HL-60 (cell line): ENCODE results near the gene ZNF232.

Source experiments
- CTCF ChIP-seq: IDR thresholded peaks from one replicate; pipeline ENCODE4 v1.5.1; 2011; ENCODE audit warnings: low read length, control low read depth, inconsistent platforms; ENCODE audit not compliant: insufficient read depth
- GABPA ChIP-seq: IDR thresholded peaks from 2 replicates; pipeline ENCODE4 v1.6.1; 2012; ENCODE audit warnings: low read depth
- POLR2AphosphoS5 ChIP-seq: IDR thresholded peaks from 2 replicates; pipeline ENCODE4 v1.6.1; 2012; ENCODE audit warnings: low read depth

GRCh38 chr17:5110816-5111215 lies 862 bp downstream of the ZNF232 start:
- TF ChIP-seq POLR2AphosphoS5 (no peak), CTCF (no peak), GABPA (no peak)
